DMS114 treated with DMSO at 0.1 percent for 48 hours (cell line): Measurements from ENCODE around the gene OR10K1.

Experiments
- DNase-seq: peaks from one replicate; lab custom pipeline; 2025; ENCODE audit not compliant: unreplicated experiment; lab: John Stamatoyannopoulos, UW

OR10K1 gene

GRCh38 chr1:158516966-158517365 lies 55.3 kb downstream of the OR10K1 start:
- DNase-seq: no peak
